Esophagus (tissue), 2 donors: Measurements from ENCODE around the gene SND1. TPM values are rescaled to one million over a fixed set of nuclear protein-coding genes. Genes with fewer than 3 reads are reported as not detected.

ENCODE experiments used
- H3K27ac ChIP-seq, 2 donors: one replicate each; pipeline ENCODE4 v1.5.1; 2013; ENCODE audit warnings: low read depth in 2 of 2, mild to moderate bottlenecking in 2 of 2, inconsistent platforms in 1 of 2, low read length in 1 of 2, moderate library complexity in 1 of 2
- H3K27me3 ChIP-seq, 2 donors: one replicate each; pipeline ENCODE4 v1.6.1; 2013; ENCODE audit warnings: low read length in 2 of 2, control low read depth in 1 of 2, mild to moderate bottlenecking in 1 of 2; ENCODE audit not compliant: insufficient read depth in 2 of 2, control insufficient read depth in 1 of 2
- H3K36me3 ChIP-seq, 2 donors: one replicate each; pipeline ENCODE4 v1.6.1; 2013; ENCODE audit warnings: low read length in 1 of 2; ENCODE audit not compliant: control insufficient read depth in 2 of 2, insufficient read depth in 2 of 2
- H3K4me1 ChIP-seq, 2 donors: one replicate each; pipeline ENCODE4 v1.6.1; 2013; ENCODE audit warnings: low read length in 1 of 2; ENCODE audit not compliant: control insufficient read depth in 2 of 2, insufficient read depth in 2 of 2
- H3K4me3 ChIP-seq, 2 donors: one replicate each; pipeline ENCODE4 v1.5.1; 2013; ENCODE audit warnings: low read length in 2 of 2, mild to moderate bottlenecking in 2 of 2, low read depth in 1 of 2, moderate library complexity in 1 of 2
- H3K9me3 ChIP-seq, 2 donors: one replicate each; pipeline ENCODE4 v1.6.1; 2013; ENCODE audit warnings: mild to moderate bottlenecking in 2 of 2, low read depth in 1 of 2, low read length in 1 of 2, moderate library complexity in 1 of 2; ENCODE audit not compliant: control insufficient read depth in 2 of 2, insufficient read depth in 1 of 2
- WGBS, 2 donors: extraction: QIAGEN DNeasy Blood & Tissue Kit; methylation state at CpG; one replicate each; pipeline ENCODE4 v1.1.7; 2013; 5-methylcytosine and 5-hydroxymethylcytosine counted together
- polyA plus RNA-seq, 2 donors: library from polyadenylated mRNA; stranded (reverse); fragments of 200-250 nt; gene quantifications; one replicate each; pipeline ENCODE4 v1.2.3, GENCODE V29; 2013
- donor health status: healthy with polysubstance abuse.
- donor health status: Bipolar disorder and iron deficiency.

SND1 gene
- polyA plus RNA-seq, 2 donors, result 23.1 to 44.4 TPM

GRCh38 chr7:127812540-127812939, 160.5 kb downstream of the SND1 start:
- Histone ChIP-seq H3K27me3 (no peaks in the 10 kb centered on the region), H3K36me3 (peaks cover 0 to 3% of the 10 kb centered on the region in 2 donors), H3K4me3 (no peak overlapping the region), H3K9me3 (no peaks in the 10 kb centered on the region), H3K27ac (no peak overlapping the region), H3K4me1 (peaks cover 0 to 4% of the 10 kb centered on the region in 2 donors)
- WGBS, 2 donors, result 60 to 66% methylated on average over 3 of the region's 3 CpGs

GRCh38 chr7:127813991-127814541, 162.1 kb downstream of the SND1 start:
- Histone ChIP-seq H3K27me3 (no peaks in the 10 kb centered on the region), H3K36me3 (peaks cover 0 to 3% of the 10 kb centered on the region in 2 donors), H3K4me3 (no peak overlapping the region), H3K4me1 (peaks cover 0 to 4% of the 10 kb centered on the region in 2 donors), H3K9me3 (no peaks in the 10 kb centered on the region), H3K27ac (no peak overlapping the region)
- 75 to 76% methylated on average over 4 of the region's 4 CpGs for WGBS, 2 donors

GRCh38 chr7:127815631-127816145, 163.7 kb downstream of the SND1 start:
- no peaks in the 10 kb centered on the region for H3K36me3 ChIP-seq
- no peaks in the 10 kb centered on the region for H3K27me3 ChIP-seq
- WGBS, 2 donors, result 84 to 92% methylated on average over 3 of the region's 3 CpGs
- no peak overlapping the region for H3K4me3 ChIP-seq
- H3K9me3 ChIP-seq, result no peaks in the 10 kb centered on the region
- H3K4me1 ChIP-seq, result peaks cover 0 to 4% of the 10 kb centered on the region in 2 donors
- H3K27ac ChIP-seq, result no peak overlapping the region

GRCh38 chr7:127816354-127817190, 164.6 kb downstream of the SND1 start:
- Histone ChIP-seq H3K27me3 (no peaks in the 10 kb centered on the region), H3K36me3 (no peaks in the 10 kb centered on the region), H3K4me3 (no peak overlapping the region), H3K9me3 (no peaks in the 10 kb centered on the region), H3K27ac (no peak overlapping the region), H3K4me1 (peaks cover 0 to 4% of the 10 kb centered on the region in 2 donors)
- WGBS, 2 donors, result 84 to 91% methylated on average over 5 of the region's 5 CpGs

- Histone ChIP-seq H3K4me1 (peaks cover 0 to 3% of the 10 kb centered on the region in 2 donors), H3K9me3 (no peaks in the 10 kb centered on the region)
- WGBS, 2 donors, result 95 to 97% methylated on average over 3 of the region's 3 CpGs
Observed at GRCh38 chr7:127817466-127817865, 165.5 kb downstream of the SND1 start.

GRCh38 chr7:127818306-127818705, 166.3 kb downstream of the SND1 start:
- Histone ChIP-seq H3K4me3 (no peak overlapping the region), H3K27me3 (no peaks in the 10 kb centered on the region), H3K36me3 (no peaks in the 10 kb centered on the region), H3K27ac (no peak overlapping the region), H3K9me3 (no peaks in the 10 kb centered on the region), H3K4me1 (peaks cover 0 to 2% of the 10 kb centered on the region in 2 donors)
- WGBS, 2 donors, result 96 to 100% methylated on average over 2 of the region's 2 CpGs

More at GRCh38 chr7:127817466-127817865, 165.5 kb downstream of the SND1 start:
- Histone ChIP-seq H3K36me3 (no peaks in the 10 kb centered on the region), H3K4me3 (no peak overlapping the region), H3K27ac (no peak overlapping the region), H3K27me3 (no peaks in the 10 kb centered on the region)

GRCh38 chr7:127819975-127820731, 168.2 kb downstream of the SND1 start:
- Histone ChIP-seq H3K4me1 (peaks cover 0 to 2% of the 10 kb centered on the region in 2 donors), H3K27ac (no peak overlapping the region), H3K27me3 (no peaks in the 10 kb centered on the region), H3K36me3 (no peaks in the 10 kb centered on the region), H3K4me3 (no peak overlapping the region), H3K9me3 (no peaks in the 10 kb centered on the region)
- WGBS, 2 donors, result 54 to 55% methylated on average over 4 of the region's 4 CpGs

- Histone ChIP-seq H3K4me3 (no peak overlapping the region), H3K4me1 (peaks cover 0 to 2% of the 10 kb centered on the region in 2 donors), H3K27me3 (no peaks in the 10 kb centered on the region), H3K9me3 (no peaks in the 10 kb centered on the region), H3K36me3 (no peaks in the 10 kb centered on the region), H3K27ac (no peak overlapping the region)
- WGBS, 2 donors, result 90 to 95% methylated on average over 2 of the region's 2 CpGs
Observed at GRCh38 chr7:127820732-127821085, 168.7 kb downstream of the SND1 start.

GRCh38 chr7:127821146-127821545, 169.2 kb downstream of the SND1 start:
- no peaks in the 10 kb centered on the region for H3K4me1 ChIP-seq
- no peak overlapping the region for H3K27ac ChIP-seq
- H3K36me3 ChIP-seq, result no peaks in the 10 kb centered on the region
- 89% methylated on average over 1 of the region's 1 CpG for WGBS, 2 donors
- H3K27me3 ChIP-seq, result no peaks in the 10 kb centered on the region
- no peaks in the 10 kb centered on the region for H3K9me3 ChIP-seq
- H3K4me3 ChIP-seq, result no peak overlapping the region
